ENCODE results near the gene UGT2B17.
"Not testable (repeated sequence)": the region's sequence is repeated elsewhere in the genome, so short reads cannot be mapped to it uniquely, and the experiment has no call there.

UGT2B17 gene

GRCh38 chr4:68576272-68577125 lies at the start of gene UGT2B17:
UGT2B17 (minus strand) TSS chr4:68576322; CDS start chr4:68568484, 7,838 bp downstream.
- DNase-seq (ENCODE audit: low read depth in 4 of 4, low spot score in 1 of 4), result no peak

- DNase-seq (ENCODE audit: low read depth in 4 of 4, low spot score in 1 of 4), result not testable (repeated sequence)
These were observed 46.6 kb upstream of the UGT2B17 start for GRCh38 chr4:68622731-68623130.

GRCh38 chr4:68617003-68617698 lies 41.0 kb upstream of the UGT2B17 start:
- DNase-seq (ENCODE audit: low read depth in 4 of 4, low spot score in 1 of 4), result no peak

GRCh38 chr4:68615699-68616422 lies 39.7 kb upstream of the UGT2B17 start:
- DNase-seq (ENCODE audit: low read depth in 4 of 4, low spot score in 1 of 4), result no peak

GRCh38 chr4:68613752-68614151 lies 37.6 kb upstream of the UGT2B17 start:
- no peak for DNase-seq (ENCODE audit: low read depth in 4 of 4, low spot score in 1 of 4)

- no peak for DNase-seq (ENCODE audit: low read depth in 4 of 4, low spot score in 1 of 4)
These were observed 30.1 kb upstream of the UGT2B17 start for GRCh38 chr4:68606240-68606639.

- no peak for DNase-seq (ENCODE audit: low read depth in 4 of 4, low spot score in 1 of 4)
These were observed 23.0 kb upstream of the UGT2B17 start for GRCh38 chr4:68599150-68599549.

- DNase-seq (ENCODE audit: low read depth in 4 of 4, low spot score in 1 of 4), result no peak
These were observed 21.4 kb upstream of the UGT2B17 start for GRCh38 chr4:68597482-68597881.

GRCh38 chr4:68594678-68595077 lies 18.6 kb upstream of the UGT2B17 start:
- no peak for DNase-seq (ENCODE audit: low read depth in 4 of 4, low spot score in 1 of 4)

GRCh38 chr4:68593112-68593511 lies 17.0 kb upstream of the UGT2B17 start:
- no peak for DNase-seq (ENCODE audit: low read depth in 4 of 4, low spot score in 1 of 4)

- no peak for DNase-seq (ENCODE audit: low read depth in 4 of 4, low spot score in 1 of 4)
These were observed 16.6 kb upstream of the UGT2B17 start for GRCh38 chr4:68592673-68593072.

- DNase-seq (ENCODE audit: low read depth in 4 of 4, low spot score in 1 of 4), result no peak
These were observed 15.1 kb upstream of the UGT2B17 start for GRCh38 chr4:68591204-68591603.

- DNase-seq (ENCODE audit: low read depth in 4 of 4, low spot score in 1 of 4), result no peak
These were observed 13.7 kb upstream of the UGT2B17 start for GRCh38 chr4:68589790-68590189.

- DNase-seq (ENCODE audit: low read depth in 4 of 4, low spot score in 1 of 4), result no peak
These were observed 6.2 kb upstream of the UGT2B17 start for GRCh38 chr4:68582339-68582717.

- DNase-seq (ENCODE audit: low read depth in 4 of 4, low spot score in 1 of 4), result no peak
These were observed 5.5 kb upstream of the UGT2B17 start for GRCh38 chr4:68581383-68582338.

- DNase-seq (ENCODE audit: low read depth in 4 of 4, low spot score in 1 of 4), result no peak
These were observed 1.5 kb upstream of the UGT2B17 start for GRCh38 chr4:68577590-68577989.

- DNase-seq (ENCODE audit: low read depth in 4 of 4, low spot score in 1 of 4), result not testable (repeated sequence)
These were observed 486 bp downstream of the UGT2B17 start for GRCh38 chr4:68575636-68576035.

- no peak for DNase-seq (ENCODE audit: low read depth in 4 of 4, low spot score in 1 of 4)
These were observed 1.0 kb downstream of the UGT2B17 start for GRCh38 chr4:68575081-68575480.

- DNase-seq (ENCODE audit: low read depth in 4 of 4, low spot score in 1 of 4), result no peak
These were observed 3.4 kb downstream of the UGT2B17 start for GRCh38 chr4:68572653-68573170.

GRCh38 chr4:68570122-68570507 lies 6.0 kb downstream of the UGT2B17 start:
- DNase-seq (ENCODE audit: low read depth in 4 of 4, low spot score in 1 of 4), result no peak
